CD14-positive monocyte (primary cell): ENCODE measurements around the gene RUVBL1. TPM values are rescaled to one million over a fixed set of nuclear protein-coding genes. Genes with fewer than 3 reads are reported as not detected.
A peak's percentile ranks its signal among the peaks of the same experiment; 100 is the strongest.

Experiments used
- DNase-seq, 3 donors: peaks; one replicate each; pipeline ENCODE4 v3.0.0-alpha.2; 2011 to 2022
- H2AFZ ChIP-seq: 2 replicates; pipeline ENCODE4 v1.6.0; 2012; ENCODE audit warnings: mild to moderate bottlenecking, low read depth, low read length, inconsistent platforms; ENCODE audit not compliant: insufficient read depth, poor library complexity, severe bottlenecking
- H3K27ac ChIP-seq, 2 donors: 1 replicate in 1 of 2; 2 replicates in 1 of 2; pipeline ENCODE4 v1.5.1; 2012 to 2013; ENCODE audit warnings: low read length in 2 of 2, control low read depth in 1 of 2, inconsistent platforms in 1 of 2, low read depth in 1 of 2, mild to moderate bottlenecking in 1 of 2
- H3K27me3 ChIP-seq, 2 donors: one replicate each; pipeline versions ENCODE4 v1.6.0 to v1.6.1; 2011 to 2013; ENCODE audit warnings: low read length in 2 of 2; ENCODE audit not compliant: control insufficient read depth in 2 of 2, insufficient read depth in 2 of 2
- H3K36me3 ChIP-seq, 2 donors: replicated peaks in 1 of 2; 1 replicate in 1 of 2; 2 replicates in 1 of 2; pipeline versions ENCODE4 v1.5.1 to v1.6.1; 2012 to 2013; ENCODE audit warnings: low read length in 2 of 2, control low read depth in 1 of 2, inconsistent platforms in 1 of 2, mild to moderate bottlenecking in 1 of 2; ENCODE audit not compliant: insufficient read depth in 2 of 2, control insufficient read depth in 1 of 2
- H3K4me1 ChIP-seq, 2 donors: 1 replicate in 1 of 2; 2 replicates in 1 of 2; pipeline versions ENCODE4 v1.5.1 to v1.6.1; 2012 to 2013; ENCODE audit warnings: low read length in 2 of 2, control low read depth in 1 of 2, inconsistent platforms in 1 of 2, mild to moderate bottlenecking in 1 of 2, moderate library complexity in 1 of 2; ENCODE audit not compliant: insufficient read depth in 2 of 2, control insufficient read depth in 1 of 2
- H3K4me2 ChIP-seq: replicated peaks from 2 replicates; pipeline ENCODE3; 2012; ENCODE audit warnings: low read length, moderate library complexity, mild to moderate bottlenecking; ENCODE audit not compliant: poor library complexity, severe bottlenecking; ENCODE audit errors: extremely low read depth
- H3K4me3 ChIP-seq, 3 experiments: fragments of 200-600 bp in 1 of 3; sonication (generic) in 1 of 3; replicated peaks in 1 of 3; 1 replicate in 2 of 3; 2 replicates in 1 of 3; pipeline ENCODE4 v1.5.1; 2011 to 2013; ENCODE audit warnings: low read length in 3 of 3, mild to moderate bottlenecking in 3 of 3, control low read depth in 2 of 3, low read depth in 2 of 3, inconsistent platforms in 1 of 3, moderate library complexity in 1 of 3
- H3K79me2 ChIP-seq: 2 replicates; pipeline ENCODE4 v1.6.0; 2012; ENCODE audit warnings: mild to moderate bottlenecking, control low read depth, inconsistent platforms, low read length, moderate library complexity; ENCODE audit not compliant: insufficient read depth
- H3K9ac ChIP-seq: 2 replicates; pipeline ENCODE4 v1.6.0; 2017; ENCODE audit warnings: low read length, mild to moderate bottlenecking; ENCODE audit not compliant: insufficient read depth, poor library complexity, severe bottlenecking
- H3K9me3 ChIP-seq, 2 donors: replicated peaks in 1 of 2; 1 replicate in 1 of 2; 2 replicates in 1 of 2; pipeline versions ENCODE4 v1.5.1 to v1.6.1; 2012 to 2013; ENCODE audit warnings: low read length in 2 of 2, control low read depth in 1 of 2; ENCODE audit not compliant: control insufficient read depth in 1 of 2, insufficient read depth in 1 of 2
- H4K20me1 ChIP-seq: 2 replicates; pipeline ENCODE4 v1.6.0; 2012; ENCODE audit warnings: mild to moderate bottlenecking, low read length, control low read depth, moderate library complexity; ENCODE audit not compliant: insufficient read depth
- H3K27ac Mint-ChIP-seq, 7 donors: one replicate each; pipeline ENCODE4 v1.8.0; 2020; ENCODE audit warnings: mild to moderate bottlenecking in 7 of 7, mixed read lengths in 7 of 7, moderate library complexity in 6 of 7, inconsistent platforms in 2 of 7
- H3K27me3 Mint-ChIP-seq, 3 donors: one replicate each; pipeline ENCODE4 v1.8.0; 2021 to 2022; ENCODE audit warnings: low read depth in 3 of 3, mild to moderate bottlenecking in 3 of 3, mixed read lengths in 3 of 3, moderate library complexity in 3 of 3, inconsistent platforms in 1 of 3
- H3K36me3 Mint-ChIP-seq, 2 donors: one replicate each; pipeline ENCODE4 v1.8.0; 2020; ENCODE audit warnings: mixed read lengths in 2 of 2, inconsistent platforms in 1 of 2, mild to moderate bottlenecking in 1 of 2
- H3K4me1 Mint-ChIP-seq: one replicate; pipeline ENCODE4 v1.8.0; 2020; ENCODE audit warnings: mild to moderate bottlenecking, mixed read lengths
- H3K4me3 Mint-ChIP-seq, 2 donors: one replicate each; pipeline ENCODE4 v1.8.0; 2020; ENCODE audit warnings: mild to moderate bottlenecking in 2 of 2, mixed read lengths in 2 of 2, moderate library complexity in 1 of 2
- H3K9me3 Mint-ChIP-seq, 7 donors: one replicate each; pipeline ENCODE4 v1.8.0; 2020 to 2022; ENCODE audit warnings: mixed read lengths in 7 of 7, mild to moderate bottlenecking in 6 of 7, moderate library complexity in 6 of 7, inconsistent platforms in 2 of 7
- CTCF ChIP-seq: fragments of 200-600 bp; IDR thresholded peaks from one replicate; pipeline ENCODE4 v1.8.0; 2022; ENCODE audit warnings: antibody characterized with exemption, mild to moderate bottlenecking
- WGBS: methylation state at CpG from one replicate; pipeline ENCODE4 v1.1.5; 2013; ENCODE audit warnings: missing lambda C conversion rate; ENCODE audit not compliant: insufficient coverage; 5-methylcytosine and 5-hydroxymethylcytosine counted together
- intact Hi-C, 2 donors: fragments of 100-400 bp; cut with micrococcal nuclease; formaldehyde crosslinking; loops; one replicate each; pipeline versions ENCODE4 v1.15.0 to v1.15.1; 2023
- polyA plus RNA-seq, 3 donors: library from polyadenylated mRNA; depleted of rRNA in 1 of 3; unstranded in 2 of 3; stranded (reverse) in 1 of 3; fragments of 300-500 nt in 2 of 3; fragments of >200 nt in 1 of 3; fragmentation: Illumina TruSeq in 2 of 3; gene quantifications; 1 replicate in 2 of 3; 2 replicates in 1 of 3; pipeline ENCODE4 v1.2.3, GENCODE V29; 2012 to 2021

Gene RUVBL1
- polyA plus RNA-seq, 3 donors, result 11.0 to 16.2 (median 14.4) TPM

- Mint-ChIP-seq H3K4me3 (peak within 1 kb of the TSS; percentile 90 to 92), H3K27ac (peak within 1 kb of the TSS; percentile 76 to 93 (median 91)), H3K27me3 (peaks cover 0 to 5% (median 2%) of the 10 kb centered on the region in 3 donors), H3K9me3 (peaks cover 0 to 7% (median 2%) of the 10 kb centered on the region in 7 donors), H3K36me3 (peaks cover 16% of the 10 kb centered on the region in 2 donors), H3K4me1 (peaks cover 33% of the 10 kb centered on the region)
- peak within 1 kb of the TSS; percentile 92 for H2AFZ ChIP-seq
- DNase-seq, result peak; percentile 53 to 74 (median 66)
- peaks cover 31 to 34% of the 10 kb centered on the region in 2 donors for H3K4me1 ChIP-seq
- peak within 1 kb of the TSS; percentile 54 to 91 (median 88) for H3K4me3 ChIP-seq
- intact Hi-C loops, result loop anchor here in 1 of 2 donors (2.0 kb wide), 1 partner anchor 31 kb away; the partner anchor contains the start of gene RUVBL1
- peak within 1 kb of the TSS; percentile 86 for H3K4me2 ChIP-seq
- H3K27me3 ChIP-seq, result no peaks in the 10 kb centered on the region
- no peak for TF ChIP-seq CTCF
- H4K20me1 ChIP-seq, result no peaks in the 10 kb centered on the region
- H3K79me2 ChIP-seq, result peaks cover 19% of the 10 kb centered on the region
- H3K27ac ChIP-seq, result peak within 1 kb of the TSS; percentile 57 to 81
- WGBS, result under 1% methylated on average over 93 of the region's 96 CpGs
- H3K9ac ChIP-seq, result peak within 1 kb of the TSS; percentile 84
- H3K9me3 ChIP-seq, result no peaks in the 10 kb centered on the region
- peaks cover 4 to 22% of the 10 kb centered on the region in 2 donors for H3K36me3 ChIP-seq
Observed at GRCh38 chr3:128153156-128154041, 29.8 kb upstream of the RUVBL1 start, which contains the start of gene EEFSEC. TSS of gene EEFSEC (plus strand) at chr3:128153481. CDS start at chr3:128153508, 27 bp downstream.

GRCh38 chr3:128152419-128153155 is 29.0 kb upstream of the RUVBL1 start:
- intact Hi-C loops, result loop anchor here in 1 of 2 donors (2.0 kb wide), 1 partner anchor 30 kb away; the partner anchor contains the start of gene RUVBL1
- H3K4me1 Mint-ChIP-seq, result peaks cover 33% of the 10 kb centered on the region
- Histone ChIP-seq H3K79me2 (peaks cover 19% of the 10 kb centered on the region), H3K27me3 (no peaks in the 10 kb centered on the region), H3K27ac (peak overlapping the region; percentile 57 to 81), H3K36me3 (peaks cover 4 to 14% of the 10 kb centered on the region in 2 donors), H3K9me3 (no peaks in the 10 kb centered on the region), H4K20me1 (no peaks in the 10 kb centered on the region), H3K4me2 (peak overlapping the region; percentile 86), H3K4me3 (peak overlapping the region; percentile 54 to 91 (median 88)), H3K4me1 (peaks cover 31 to 34% of the 10 kb centered on the region in 2 donors), H2AFZ (peak overlapping the region; percentile 92), H3K9ac (peak overlapping the region; percentile 84)
- WGBS, result 96% methylated on average over 4 of the region's 29 CpGs
- H3K9me3 Mint-ChIP-seq, result peaks cover 0 to 7% (median 2%) of the 10 kb centered on the region in 7 donors
- H3K36me3 Mint-ChIP-seq, result peaks cover 9 to 10% of the 10 kb centered on the region in 2 donors
- H3K27ac Mint-ChIP-seq, result peak overlapping the region; percentile 76 to 93 (median 91)
- peaks cover 0 to 5% (median 2%) of the 10 kb centered on the region in 3 donors for H3K27me3 Mint-ChIP-seq
- TF ChIP-seq CTCF, result no peak
- peak in 2 of 3 donors; percentile 46 to 49 for DNase-seq
- peak overlapping the region; percentile 90 to 92 for H3K4me3 Mint-ChIP-seq
